GM19438 (cell line): ENCODE results near the gene HERPUD1.
A peak's percentile ranks its signal among the peaks of the same experiment; 100 is the strongest.
"Not testable (repeated sequence)": the region's sequence is repeated elsewhere in the genome, so short reads cannot be mapped to it uniquely, and the experiment has no call there.

ENCODE experiments used
- ATAC-seq: cut with Tn5 transposase; IDR thresholded peaks from one replicate; pipeline ENCODE4 v1.9.1; 2021; ENCODE audit warnings: low read depth; ENCODE audit not compliant: unreplicated experiment

Gene HERPUD1, protein sequence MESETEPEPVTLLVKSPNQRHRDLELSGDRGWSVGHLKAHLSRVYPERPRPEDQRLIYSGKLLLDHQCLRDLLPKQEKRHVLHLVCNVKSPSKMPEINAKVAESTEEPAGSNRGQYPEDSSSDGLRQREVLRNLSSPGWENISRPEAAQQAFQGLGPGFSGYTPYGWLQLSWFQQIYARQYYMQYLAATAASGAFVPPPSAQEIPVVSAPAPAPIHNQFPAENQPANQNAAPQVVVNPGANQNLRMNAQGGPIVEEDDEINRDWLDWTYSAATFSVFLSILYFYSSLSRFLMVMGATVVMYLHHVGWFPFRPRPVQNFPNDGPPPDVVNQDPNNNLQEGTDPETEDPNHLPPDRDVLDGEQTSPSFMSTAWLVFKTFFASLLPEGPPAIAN

DNA sequence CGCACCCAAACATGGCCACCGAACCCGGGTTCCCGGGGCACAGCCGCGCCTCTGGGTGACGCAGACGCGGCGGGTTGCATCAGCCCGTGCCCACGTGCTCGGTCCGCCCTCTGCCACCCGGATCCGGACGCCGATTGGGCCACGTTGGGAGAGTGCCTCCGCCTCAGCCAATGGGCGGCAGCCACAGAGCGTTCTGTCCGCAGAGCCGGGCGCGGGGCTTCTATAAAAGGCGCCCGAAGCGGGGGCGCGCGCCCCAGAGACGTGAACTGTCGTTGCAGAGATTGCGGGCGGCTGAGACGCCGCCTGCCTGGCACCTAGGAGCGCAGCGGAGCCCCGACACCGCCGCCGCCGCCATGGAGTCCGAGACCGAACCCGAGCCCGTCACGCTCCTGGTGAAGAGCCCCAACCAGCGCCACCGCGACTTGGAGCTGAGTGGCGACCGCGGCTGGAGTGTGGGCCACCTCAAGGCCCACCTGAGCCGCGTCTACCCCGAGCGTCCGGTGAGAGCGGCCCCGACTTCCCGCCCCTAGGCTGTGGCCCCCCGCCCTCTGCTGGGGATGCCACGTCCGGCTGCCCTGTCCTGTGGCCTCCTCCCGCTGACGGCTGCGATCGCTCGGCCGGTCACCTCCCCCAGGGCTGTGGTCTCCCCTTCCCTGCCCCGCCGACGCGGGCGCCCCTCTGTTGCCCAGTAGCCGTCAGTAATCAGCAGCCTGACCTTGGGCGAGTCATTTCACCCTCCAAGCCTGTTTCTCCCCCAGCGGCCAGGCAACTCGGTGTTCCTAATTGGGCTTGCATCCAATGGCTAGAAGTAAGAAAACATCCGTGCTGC is at the start of gene HERPUD1:
HERPUD1 (plus strand) TSS at position 251 of the 829 bp plus-strand sequence; CDS start at position 354, 103 bp downstream.
- ATAC-seq: peak; percentile 80

DNA sequence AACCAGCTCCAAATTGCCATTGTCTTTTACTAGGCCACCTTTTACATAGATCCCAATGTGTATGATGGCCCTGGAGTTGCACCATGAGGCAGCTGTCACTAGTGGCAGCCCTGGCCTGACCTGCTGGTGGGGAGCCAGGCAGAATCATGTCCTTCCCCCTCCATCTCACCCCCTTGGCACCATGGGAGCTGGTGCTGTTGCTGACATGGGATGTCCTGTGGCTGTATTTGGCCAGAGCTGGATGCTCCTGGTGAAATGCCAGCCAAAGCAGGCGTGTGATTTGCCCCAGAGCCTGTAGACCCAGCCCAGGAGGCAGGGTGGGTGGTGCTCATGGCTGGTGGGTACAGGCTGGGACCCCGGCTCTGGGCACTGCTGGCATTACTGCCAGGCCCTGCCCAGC is 48.4 kb upstream of the HERPUD1 start:
- no peak for ATAC-seq

DNA sequence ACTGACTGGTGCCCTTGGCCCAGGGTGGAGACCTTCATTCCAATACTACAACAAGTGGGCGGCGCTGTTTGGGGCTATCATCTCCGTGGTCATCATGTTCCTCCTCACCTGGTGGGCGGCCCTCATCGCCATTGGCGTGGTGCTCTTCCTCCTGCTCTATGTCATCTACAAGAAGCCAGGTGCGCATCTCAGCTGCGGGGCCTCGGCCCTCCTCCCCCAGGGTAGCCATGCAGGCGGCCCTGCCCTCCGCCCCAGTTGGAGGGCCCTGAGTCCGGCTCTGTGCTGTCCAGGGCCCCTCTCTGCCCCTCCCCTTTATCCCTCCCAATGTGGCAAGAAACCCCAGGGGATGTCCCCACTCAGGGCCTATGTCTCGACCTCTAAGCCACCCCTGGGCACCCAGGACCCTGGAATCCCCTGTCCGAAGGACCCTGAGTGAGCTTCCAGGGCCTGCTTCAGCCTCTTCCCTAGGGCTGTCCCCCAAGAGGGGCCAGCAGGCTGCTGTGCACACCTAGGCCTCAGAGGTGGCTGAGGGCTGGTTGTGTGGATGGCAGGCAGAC is 47.8 kb upstream of the HERPUD1 start:
- no peak for ATAC-seq

DNA sequence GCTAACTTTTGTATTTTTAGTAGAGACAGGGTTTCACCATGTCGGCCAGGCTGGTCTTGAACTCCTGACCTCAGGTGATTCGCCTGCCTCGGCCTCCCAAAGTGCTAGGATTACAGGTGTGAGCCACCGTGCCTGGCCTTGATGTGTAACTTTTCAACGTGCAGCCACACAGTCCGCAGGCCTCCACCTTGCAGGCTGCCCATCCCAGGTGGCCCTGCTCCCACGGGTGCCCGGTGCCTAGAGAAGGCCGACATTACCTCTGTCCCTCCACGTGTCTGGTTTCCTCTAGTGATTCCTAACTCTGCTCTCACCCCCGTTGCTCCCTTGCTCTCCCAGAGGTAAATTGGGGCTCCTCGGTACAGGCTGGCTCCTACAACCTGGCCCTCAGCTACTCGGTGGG is 47.0 kb upstream of the HERPUD1 start:
- ATAC-seq: not testable (repeated sequence)

DNA sequence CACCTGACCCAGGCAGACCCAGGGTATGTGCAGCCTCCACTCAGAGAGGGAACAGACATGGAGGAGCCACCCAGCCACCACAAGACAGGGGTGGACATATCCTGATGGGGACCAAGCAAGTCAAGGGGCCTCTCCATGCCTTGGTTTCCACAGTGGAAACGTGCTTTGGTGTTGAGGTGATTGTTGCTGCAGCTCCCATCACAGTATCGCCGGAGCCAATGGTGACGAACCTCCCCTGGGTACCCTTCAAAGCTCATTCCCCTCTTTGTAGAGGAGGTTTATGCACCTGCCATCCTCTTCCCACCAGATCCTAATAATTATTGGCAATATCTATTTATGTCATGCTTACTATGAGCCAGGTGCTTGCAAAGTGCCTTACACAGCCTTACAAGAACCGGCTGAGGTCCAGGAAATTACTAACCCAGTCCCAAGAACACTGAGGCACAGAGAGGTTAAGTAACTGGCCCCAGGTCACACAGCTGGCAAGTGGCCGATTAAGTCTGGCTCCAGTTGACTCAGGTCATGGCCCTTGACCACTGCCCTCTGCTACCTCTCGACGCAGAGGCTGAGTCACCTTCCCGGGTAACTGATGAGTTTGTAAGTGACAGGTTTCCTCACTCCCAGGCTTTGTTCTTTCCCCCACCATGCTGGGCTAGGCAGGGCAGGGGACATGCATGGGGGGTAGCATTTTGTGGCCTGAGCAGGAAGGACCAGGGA is 46.3 kb upstream of the HERPUD1 start:
- ATAC-seq: no peak

DNA sequence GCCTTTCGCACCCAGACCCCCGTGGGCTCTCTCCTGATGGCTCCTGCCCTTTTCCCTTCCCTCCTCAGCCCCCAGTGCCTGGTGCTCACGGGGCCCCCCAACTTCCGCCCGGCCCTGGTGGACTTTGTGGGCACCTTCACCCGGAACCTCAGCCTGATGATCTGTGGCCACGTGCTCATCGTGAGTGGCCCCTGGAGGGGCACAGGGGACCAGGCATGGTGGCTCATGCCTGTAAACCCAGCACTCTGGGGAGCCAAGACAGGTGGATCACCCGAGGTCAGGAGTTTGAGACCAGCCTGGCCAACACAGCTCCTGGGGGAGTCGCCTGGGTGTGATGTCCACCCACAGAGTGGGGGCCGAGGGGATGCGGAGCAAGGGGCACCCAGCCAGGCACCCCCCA is 45.6 kb upstream of the HERPUD1 start:
- ATAC-seq: no peak

DNA sequence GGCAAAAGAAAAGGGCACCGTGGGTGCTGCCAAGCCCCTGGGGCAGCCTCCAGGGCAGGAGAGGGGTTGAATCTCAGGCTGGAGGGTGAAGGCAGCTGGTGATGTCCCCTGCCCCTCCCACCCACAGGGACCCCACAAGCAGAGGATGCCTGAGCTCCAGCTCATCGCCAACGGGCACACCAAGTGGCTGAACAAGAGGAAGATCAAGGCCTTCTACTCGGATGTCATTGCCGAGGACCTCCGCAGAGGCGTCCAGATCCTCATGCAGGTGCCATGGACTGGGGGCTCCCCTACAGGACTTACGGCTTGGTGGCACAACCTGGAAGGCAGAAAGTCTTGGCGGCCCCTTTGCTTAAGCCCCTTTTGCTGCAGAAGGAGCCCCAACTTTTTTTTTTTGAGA is 45.1 kb upstream of the HERPUD1 start:
- no peak for ATAC-seq

DNA sequence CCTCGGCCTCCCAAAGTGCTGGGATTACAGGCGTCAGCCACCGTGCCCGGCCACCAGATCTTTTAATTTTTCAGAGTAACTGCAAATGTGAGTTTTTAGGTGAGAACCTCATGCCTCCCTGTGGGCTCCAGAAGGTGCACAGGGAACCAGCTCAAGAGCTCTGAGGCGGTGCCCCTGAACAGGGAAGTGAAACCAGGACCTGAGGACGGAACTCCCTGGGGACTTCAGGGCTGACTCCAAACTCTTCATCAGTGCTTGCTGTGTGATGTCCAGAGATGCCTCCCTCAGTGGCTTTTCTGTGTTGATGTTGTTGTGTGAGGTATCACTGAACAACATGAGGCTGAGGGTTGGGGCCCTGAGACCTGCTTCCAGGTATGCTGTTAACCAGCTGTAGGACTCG is 43.1 kb upstream of the HERPUD1 start:
- peak; percentile 95 for ATAC-seq

DNA sequence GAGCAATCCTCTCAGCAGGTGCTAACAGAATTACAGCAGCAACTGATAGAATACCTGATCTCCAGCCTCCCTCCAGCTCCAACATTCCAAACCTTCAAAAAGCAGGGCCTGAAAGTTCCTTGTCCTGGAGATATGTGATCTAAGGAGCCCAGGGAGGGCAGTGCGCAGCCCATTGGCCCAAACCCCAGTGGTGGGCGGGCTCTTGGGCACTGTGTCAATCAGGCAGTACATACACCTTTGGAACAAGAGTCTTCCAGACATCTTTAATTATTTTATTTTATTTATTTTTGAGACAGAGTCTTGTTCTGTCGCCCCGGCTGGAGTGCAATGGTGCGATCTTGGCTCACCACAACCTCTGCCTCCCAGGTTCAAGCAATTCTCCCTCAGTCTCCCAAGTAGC is 42.7 kb upstream of the HERPUD1 start:
- no peak for ATAC-seq

DNA sequence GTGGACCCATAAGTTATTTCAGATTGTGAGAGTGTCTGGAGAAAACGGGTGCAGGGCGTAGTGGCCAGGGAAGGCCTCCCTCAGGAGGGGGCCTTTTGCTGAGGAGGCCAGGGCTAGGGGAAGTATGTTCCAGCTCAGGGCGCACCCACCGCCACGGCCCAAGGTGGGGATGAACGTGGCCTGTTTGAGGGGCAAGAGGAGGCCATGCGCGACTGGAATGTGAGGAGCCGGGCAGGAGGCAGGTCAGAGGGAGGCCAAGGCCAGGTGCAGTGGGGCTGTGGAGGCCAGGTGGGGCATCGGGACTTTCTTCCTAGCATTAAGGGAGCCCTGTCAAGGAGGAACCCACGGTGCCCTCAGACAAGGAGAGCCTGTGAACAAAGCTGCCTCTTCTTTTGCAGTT is 40.3 kb upstream of the HERPUD1 start:
- ATAC-seq: no peak

DNA sequence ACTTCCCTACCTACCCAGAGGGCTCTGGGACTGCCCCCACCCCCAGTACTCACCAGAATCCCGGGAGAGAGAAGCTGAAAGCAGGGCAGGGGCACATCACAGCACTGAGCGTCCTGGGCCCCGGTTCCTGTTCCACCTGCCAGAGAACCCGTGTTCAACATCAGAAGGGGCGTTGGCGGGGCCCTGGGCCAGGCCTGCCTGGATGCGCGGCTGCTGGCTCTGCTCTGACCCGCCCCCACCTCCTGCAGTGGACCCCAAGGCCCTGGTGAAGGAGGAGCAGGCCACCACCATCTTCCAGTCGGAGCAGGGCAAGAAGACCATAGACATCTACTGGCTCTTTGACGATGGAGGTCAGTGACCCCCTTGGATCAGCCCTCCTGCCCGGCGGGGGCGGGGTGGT is 39.2 kb upstream of the HERPUD1 start:
- ATAC-seq: no peak

DNA sequence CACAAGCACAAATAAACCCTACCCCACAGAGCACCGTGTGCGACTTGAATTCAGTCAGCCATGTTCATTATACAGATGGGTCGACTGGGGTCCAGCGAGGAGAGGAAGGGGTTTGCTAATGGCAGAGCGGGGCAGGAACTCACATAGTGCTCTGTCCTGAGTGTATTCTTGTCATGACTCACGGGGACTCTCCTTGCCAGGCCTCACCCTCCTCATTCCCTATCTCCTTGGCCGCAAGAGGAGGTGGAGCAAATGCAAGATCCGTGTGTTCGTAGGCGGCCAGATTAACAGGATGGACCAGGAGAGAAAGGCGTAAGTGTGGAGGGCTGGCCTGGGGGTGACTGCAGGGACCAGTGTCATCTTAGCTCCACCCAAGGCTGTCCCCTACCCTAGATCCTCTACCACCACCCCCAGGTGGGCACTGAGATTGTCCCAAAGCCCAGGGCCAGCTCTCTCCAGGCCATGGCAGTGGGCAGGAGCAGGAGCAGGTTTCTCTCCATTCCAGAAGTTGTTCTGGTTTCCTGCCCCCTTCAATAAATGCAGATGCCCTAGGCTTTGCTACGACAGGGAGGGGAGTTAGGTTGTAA is 37.5 kb upstream of the HERPUD1 start:
- ATAC-seq: no peak

DNA sequence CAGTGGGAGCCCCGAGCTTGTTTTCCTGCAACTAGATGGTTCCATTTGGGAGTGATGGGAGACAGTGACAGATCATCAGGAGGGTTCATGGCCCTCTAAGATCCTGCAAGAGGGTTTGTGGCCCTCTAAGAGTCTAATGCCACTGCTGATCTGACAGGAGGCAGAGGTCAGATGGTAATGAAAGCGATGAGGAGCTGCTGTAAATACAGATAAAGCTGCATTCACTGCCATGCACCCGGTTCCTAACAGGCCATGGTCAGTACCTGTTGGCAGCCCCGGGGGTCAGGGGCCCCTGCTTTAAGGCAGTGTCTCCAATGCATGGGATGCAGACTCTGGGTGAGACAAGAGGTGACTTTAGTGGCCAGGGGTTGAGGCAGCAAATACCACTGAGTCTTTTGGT is 36.1 kb upstream of the HERPUD1 start:
- ATAC-seq: no peak

DNA sequence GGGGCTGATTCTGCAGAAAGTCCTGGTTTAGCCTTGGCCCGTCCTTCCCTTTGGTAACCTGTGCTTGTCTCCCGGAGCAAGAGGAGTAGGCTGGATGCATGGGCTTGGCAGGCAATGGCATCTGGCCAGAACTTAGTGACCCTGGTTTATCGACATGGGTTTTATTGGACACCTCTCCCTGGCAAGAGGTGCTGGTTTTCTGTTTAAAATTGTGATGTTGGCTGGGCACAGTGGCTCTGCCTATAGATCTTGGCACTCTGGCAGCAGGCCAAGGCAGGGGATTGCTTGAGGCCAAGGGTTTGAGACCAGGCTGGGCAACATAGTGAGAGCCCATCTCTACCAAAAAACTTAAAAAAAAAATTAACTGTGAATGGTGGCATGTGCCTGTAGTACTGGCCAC is 35.7 kb upstream of the HERPUD1 start:
- no peak for ATAC-seq

DNA sequence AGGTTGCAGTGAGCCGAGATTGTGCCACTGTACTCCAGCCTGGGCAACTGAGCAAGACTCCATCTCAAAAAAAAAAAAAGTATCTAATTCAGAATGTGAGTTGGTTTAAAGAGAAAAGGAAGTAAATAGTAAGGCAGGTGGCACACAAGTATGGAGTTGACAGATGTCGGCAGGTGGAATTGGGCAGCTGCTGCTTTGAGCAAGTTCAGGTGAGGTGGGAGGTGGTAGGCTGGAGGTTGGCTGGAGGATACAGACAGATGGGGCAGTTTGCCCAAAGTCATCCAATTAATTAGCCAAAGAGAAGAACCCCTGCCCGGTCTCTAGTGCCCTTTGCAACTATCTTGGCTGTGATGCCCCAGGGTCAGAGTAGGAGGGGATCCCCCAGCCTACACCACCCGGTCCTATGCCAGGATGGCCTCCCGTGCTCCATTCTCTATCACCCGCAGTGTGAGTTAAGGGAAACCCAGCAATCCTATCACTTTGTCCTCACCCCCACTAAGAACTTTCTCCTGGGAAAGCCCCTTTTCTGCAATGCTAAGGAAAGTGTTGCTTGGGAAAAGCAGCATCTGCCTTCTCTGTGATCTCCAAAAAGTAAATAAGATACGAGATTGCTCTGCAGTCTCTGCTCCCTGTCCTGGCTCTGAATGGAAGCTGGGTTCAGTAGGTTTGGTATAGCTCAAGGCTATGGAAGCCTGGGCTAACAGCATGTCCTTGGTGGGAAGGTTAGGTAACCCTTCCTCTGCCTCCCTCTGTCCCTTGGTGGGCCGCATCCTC is 34.7 kb upstream of the HERPUD1 start:
- ATAC-seq: no peak

DNA sequence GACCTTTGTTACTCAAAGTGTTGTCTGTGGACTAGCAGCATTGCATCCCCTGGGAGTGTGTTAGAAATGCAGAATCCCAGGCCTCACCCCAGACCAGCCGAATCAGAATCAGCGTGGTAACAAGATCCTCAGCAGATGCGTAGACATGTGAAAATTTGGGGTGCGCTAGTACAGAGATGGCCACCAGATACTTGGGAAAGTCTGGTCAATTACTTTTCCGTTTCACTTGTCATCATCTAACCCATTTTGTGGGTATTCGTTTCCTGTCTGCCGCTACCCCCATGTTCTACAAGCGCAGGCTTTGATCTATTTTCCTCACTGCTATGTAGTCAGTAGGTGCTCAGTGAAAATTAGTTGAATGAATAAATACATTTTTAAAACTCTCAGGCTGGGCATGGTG is 33.1 kb upstream of the HERPUD1 start:
- peak; percentile 82 for ATAC-seq

DNA sequence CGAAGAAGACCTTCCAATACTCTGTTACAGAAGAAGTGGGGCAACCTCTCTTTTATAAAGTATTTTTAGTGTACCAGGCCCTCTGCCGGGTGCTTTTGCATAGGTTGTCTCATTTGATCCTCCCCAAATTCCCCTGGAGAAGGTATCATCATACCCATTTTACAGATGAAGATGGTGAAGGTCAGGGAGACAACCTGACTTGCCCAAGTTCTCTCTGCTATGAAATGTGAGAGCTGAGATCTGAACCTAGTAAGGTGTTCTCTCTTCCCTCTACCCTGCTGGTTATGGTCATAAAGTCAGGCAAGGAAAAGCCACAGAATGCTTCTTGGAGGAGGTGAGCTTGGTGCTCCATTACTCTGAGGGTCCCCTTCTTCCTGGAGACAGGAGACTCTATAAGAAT is 28.1 kb upstream of the HERPUD1 start:
- ATAC-seq: no peak

DNA sequence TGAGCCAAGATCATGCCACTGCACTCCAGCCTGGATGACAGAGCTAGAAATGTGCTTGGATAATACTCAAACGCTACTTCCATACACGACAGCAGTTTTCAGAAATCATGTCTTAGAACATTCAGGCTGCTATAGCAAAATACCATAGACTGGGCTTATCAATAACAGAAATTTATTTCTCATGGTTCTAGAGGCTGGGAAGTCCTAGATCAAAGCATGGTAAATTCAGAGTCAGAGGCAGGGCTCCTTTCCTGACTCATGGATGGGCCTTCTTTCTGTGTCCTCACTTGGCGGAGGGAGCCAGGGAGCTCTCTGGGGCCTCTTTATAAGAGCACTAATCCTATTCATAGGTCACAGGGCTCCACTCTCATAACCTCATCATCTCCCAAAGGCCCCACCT is 24.5 kb upstream of the HERPUD1 start:
- ATAC-seq: no peak

DNA sequence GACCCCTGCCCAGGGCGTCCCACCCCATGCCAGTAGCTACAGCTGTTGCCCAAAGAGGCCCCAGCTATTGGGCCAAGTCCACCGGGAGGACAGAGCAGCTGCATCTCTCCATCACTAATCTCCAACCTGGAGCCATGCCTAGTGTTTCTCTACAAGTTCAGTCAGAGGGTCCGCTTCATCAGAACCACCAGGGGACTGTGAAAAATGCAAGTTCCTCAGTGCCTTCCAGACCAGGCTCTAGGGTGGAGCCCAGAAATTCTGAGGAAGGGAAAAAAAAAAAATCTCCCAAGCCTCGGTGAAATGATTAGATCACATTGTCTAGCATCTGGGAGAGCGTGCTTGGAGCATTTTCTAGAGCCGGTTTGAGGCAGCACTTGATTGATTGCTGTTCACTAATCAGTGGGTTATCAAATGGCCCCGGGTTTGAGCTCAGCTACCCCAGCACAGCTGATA is 22.4 kb upstream of the HERPUD1 start:
- no peak for ATAC-seq

DNA sequence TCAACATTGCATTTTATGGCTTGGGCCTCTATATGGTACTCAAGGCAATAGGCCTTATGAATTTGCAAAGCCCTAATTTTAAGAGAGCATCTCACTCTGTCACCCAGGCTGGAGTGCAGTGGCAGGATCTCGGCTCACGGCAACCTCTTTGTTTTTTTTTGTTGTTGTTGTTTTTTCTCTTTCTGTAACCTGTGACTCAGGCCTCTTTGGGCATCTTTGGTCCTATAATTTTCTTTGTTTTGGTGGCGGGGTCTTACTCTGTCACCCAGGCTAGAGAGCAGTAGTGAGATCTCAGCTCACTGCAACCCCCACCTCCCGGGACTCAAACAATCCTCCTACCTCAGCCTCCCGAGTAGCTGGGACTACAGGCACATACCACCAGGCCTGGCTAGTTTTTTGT is 21.8 kb upstream of the HERPUD1 start:
- no peak for ATAC-seq
